HepG2 (cell line): ENCODE results near the gene IL17D. TPM values are rescaled to one million over a fixed set of nuclear protein-coding genes. Genes with fewer than 3 reads are reported as not detected.

ENCODE experiments used
- ATF7 ChIP-seq, 2 experiments: fragments of 450-650 bp in 1 of 2; sonication (generic) in 1 of 2; formaldehyde crosslinking in 1 of 2; IDR thresholded peaks; 2 replicates each; pipeline versions ENCODE4 v1.4.0 to v1.6.1; 2016 to 2020; ENCODE audit warnings: antibody characterized with exemption in 1 of 2, mild to moderate bottlenecking in 1 of 2, missing genetic modification reagents in 1 of 2
- ATF7-NPFF ChIP-seq: sonication (generic); formaldehyde crosslinking; IDR thresholded peaks from 2 replicates; pipeline ENCODE4 v1.8.1; 2023; ENCODE audit warnings: mild to moderate bottlenecking, low read depth, missing genetic modification reagents, moderate library complexity
- CAMTA2 ChIP-seq: sonication (generic); formaldehyde crosslinking; IDR thresholded peaks from 2 replicates; pipeline ENCODE4 v1.4.0; 2020; ENCODE audit warnings: mild to moderate bottlenecking, missing genetic modification reagents, borderline replicate concordance
- GPBP1L1 ChIP-seq: sonication (generic); formaldehyde crosslinking; IDR thresholded peaks from 2 replicates; pipeline ENCODE4 v1.5.0; 2020; ENCODE audit warnings: mild to moderate bottlenecking, missing genetic modification reagents
- HMGXB4 ChIP-seq, 2 experiments: sonication (generic) in 1 of 2; formaldehyde crosslinking in 1 of 2; IDR thresholded peaks; 2 replicates each; pipeline versions ENCODE4 v1.4.0 to v1.6.1; 2018 to 2020; ENCODE audit warnings: missing genetic modification reagents in 2 of 2, borderline replicate concordance in 1 of 2, low read depth in 1 of 2, mild to moderate bottlenecking in 1 of 2, missing biosample characterization in 1 of 2
- KMT2B ChIP-seq: IDR thresholded peaks from 2 replicates; pipeline ENCODE4 v1.6.1; 2016; ENCODE audit warnings: missing genetic modification reagents, missing compliant biosample characterization
- NFKB2 ChIP-seq: sonication (generic); formaldehyde crosslinking; IDR thresholded peaks from 2 replicates; pipeline ENCODE4 v1.4.0; 2020; ENCODE audit warnings: missing genetic modification reagents, borderline replicate concordance
- POLR2AphosphoS2 ChIP-seq: IDR thresholded peaks from 2 replicates; pipeline ENCODE4 v1.6.1; 2011; ENCODE audit warnings: low read depth, low read length, improper control_type of control experiment
- PRMT3 ChIP-seq: sonication (generic); formaldehyde crosslinking; IDR thresholded peaks from 2 replicates; pipeline ENCODE4 v1.8.1; 2022; ENCODE audit warnings: low read depth, mild to moderate bottlenecking, moderate library complexity, missing genetic modification reagents, borderline replicate concordance
- SSRP1 ChIP-seq: IDR thresholded peaks from 2 replicates; pipeline ENCODE4 v1.6.1; 2016; ENCODE audit warnings: control low read depth
- ZEB1 ChIP-seq: IDR thresholded peaks from 2 replicates; pipeline ENCODE4 v1.6.1; 2012; ENCODE audit warnings: mild to moderate bottlenecking, low read depth, inconsistent platforms; ENCODE audit not compliant: insufficient replicate concordance
- ZNF232 ChIP-seq: sonication (generic); formaldehyde crosslinking; IDR thresholded peaks from 2 replicates; pipeline ENCODE4 v1.4.0; 2020; ENCODE audit warnings: missing genetic modification reagents, borderline replicate concordance
- ZNF24 ChIP-seq: fragments of 450-650 bp; IDR thresholded peaks from 2 replicates; pipeline ENCODE4 v1.6.1; 2017; ENCODE audit warnings: antibody characterized with exemption, mild to moderate bottlenecking
- ZNF296 ChIP-seq: sonication (generic); formaldehyde crosslinking; conservative IDR thresholded peaks from 2 replicates; pipeline ENCODE4 v1.5.0; 2020; ENCODE audit warnings: mild to moderate bottlenecking, missing genetic modification reagents
- ZNF512 ChIP-seq: sonication (generic); formaldehyde crosslinking; IDR thresholded peaks from 2 replicates; pipeline ENCODE4 v1.4.0; 2020; ENCODE audit warnings: mild to moderate bottlenecking, missing genetic modification reagents
- ZNF576 ChIP-seq: sonication (generic); formaldehyde crosslinking; IDR thresholded peaks from 2 replicates; pipeline ENCODE4 v1.4.0; 2020; ENCODE audit warnings: mild to moderate bottlenecking, missing genetic modification reagents
- ZSCAN21 ChIP-seq: sonication (generic); formaldehyde crosslinking; IDR thresholded peaks from 2 replicates; pipeline ENCODE4 v1.8.0; 2022; ENCODE audit warnings: mild to moderate bottlenecking, missing genetic modification reagents, moderate library complexity, borderline replicate concordance
- polyA plus RNA-seq, 8 experiments: library from polyadenylated mRNA; depleted of rRNA in 3 of 8; stranded (reverse) in 7 of 8; unstranded in 1 of 8; fragments of >200 nt; fragmentation: Illumina TruSeq in 4 of 8; extraction: Trizol in 4 of 8; gene quantifications; 2 replicates each; pipeline versions ENCODE4 v1.2.1 to v1.2.3, GENCODE V29; 2011 to 2016; ENCODE audit warnings: low read depth in 4 of 8, missing spikeins in 1 of 8, mixed read lengths in 1 of 8; ENCODE audit not compliant: insufficient read depth in 1 of 8
- total RNA-seq, 5 experiments: library from RNA; depleted of rRNA; stranded (reverse); fragments of >200 nt; fragmentation: Illumina TruSeq; extraction: Trizol; gene quantifications; 2 replicates each; pipeline ENCODE4 v1.2.3, GENCODE V29; 2016; ENCODE audit warnings: low read depth in 1 of 5
- TF ChIP-seq, protein P1 (sequence below): sonication (generic); formaldehyde crosslinking; IDR thresholded peaks from 2 replicates; pipeline ENCODE4 v1.8.0; 2022; ENCODE audit warnings: missing genetic modification reagents, mild to moderate bottlenecking, borderline replicate concordance
- TF ChIP-seq, protein P2 (sequence below): sonication (generic); formaldehyde crosslinking; conservative IDR thresholded peaks from 2 replicates; pipeline ENCODE4 v1.5.0; 2020; ENCODE audit warnings: missing genetic modification reagents

The IL17D gene
- total and polyA plus RNA-seq, 2 of the 13 experiments (the other 11 are each of a cell fraction or from before 2014, with no cell fraction given): 1.1 to 2.2 TPM

GRCh38 chr13:20702915-20703779 is at the start of gene IL17D (continued):
- TF ChIP-seq ZEB1 (no peak), POLR2AphosphoS2 (no peak), NFKB2 (CRISPR knock-in tag) (peak; percentile 51; the same call in 1 of the 2 replicates), ZNF576 (0 out of 2 replicates have a peak, but pooled peaks have one; percentile 19), ZNF232 (CRISPR knock-in tag) (no peak), ATF7-NPFF (CRISPR knock-in tag) (peak; percentile 55; the same call in 1 of the 2 replicates), ATF7 (IDR thresholded peaks at IDR 0.05) (no peak), ATF7 (CRISPR knock-in tag; IDR thresholded peaks at IDR 0.05) (no peak), KMT2B (CRISPR knock-in tag) (0 out of 2 replicates have a peak, but pooled peaks have one; percentile 43), ZSCAN21 (CRISPR knock-in tag) (no peak), ZNF296 (CRISPR knock-in tag) (no peak), ZNF512 (CRISPR knock-in tag) (no peak), PRMT3 (no peak), GPBP1L1 (CRISPR knock-in tag) (no peak), ZNF24 (no peak), HMGXB4 (CRISPR knock-in tag; IDR thresholded peaks at IDR 0.05; ENCODE audit: borderline replicate concordance in 1 of 2, low read depth in 1 of 2) (peak; percentile 32 to 74; a peak in 2 of 4 replicates), SSRP1 (no peak), CAMTA2 (CRISPR knock-in tag) (no peak)
- TF ChIP-seq, protein P1, sequence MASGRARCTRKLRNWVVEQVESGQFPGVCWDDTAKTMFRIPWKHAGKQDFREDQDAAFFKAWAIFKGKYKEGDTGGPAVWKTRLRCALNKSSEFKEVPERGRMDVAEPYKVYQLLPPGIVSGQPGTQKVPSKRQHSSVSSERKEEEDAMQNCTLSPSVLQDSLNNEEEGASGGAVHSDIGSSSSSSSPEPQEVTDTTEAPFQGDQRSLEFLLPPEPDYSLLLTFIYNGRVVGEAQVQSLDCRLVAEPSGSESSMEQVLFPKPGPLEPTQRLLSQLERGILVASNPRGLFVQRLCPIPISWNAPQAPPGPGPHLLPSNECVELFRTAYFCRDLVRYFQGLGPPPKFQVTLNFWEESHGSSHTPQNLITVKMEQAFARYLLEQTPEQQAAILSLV (CRISPR knock-in tag): peak; percentile 47; the same call in 1 of the 2 replicates
- TF ChIP-seq, protein P2, sequence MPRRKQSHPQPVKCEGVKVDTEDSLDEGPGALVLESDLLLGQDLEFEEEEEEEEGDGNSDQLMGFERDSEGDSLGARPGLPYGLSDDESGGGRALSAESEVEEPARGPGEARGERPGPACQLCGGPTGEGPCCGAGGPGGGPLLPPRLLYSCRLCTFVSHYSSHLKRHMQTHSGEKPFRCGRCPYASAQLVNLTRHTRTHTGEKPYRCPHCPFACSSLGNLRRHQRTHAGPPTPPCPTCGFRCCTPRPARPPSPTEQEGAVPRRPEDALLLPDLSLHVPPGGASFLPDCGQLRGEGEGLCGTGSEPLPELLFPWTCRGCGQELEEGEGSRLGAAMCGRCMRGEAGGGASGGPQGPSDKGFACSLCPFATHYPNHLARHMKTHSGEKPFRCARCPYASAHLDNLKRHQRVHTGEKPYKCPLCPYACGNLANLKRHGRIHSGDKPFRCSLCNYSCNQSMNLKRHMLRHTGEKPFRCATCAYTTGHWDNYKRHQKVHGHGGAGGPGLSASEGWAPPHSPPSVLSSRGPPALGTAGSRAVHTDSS (CRISPR knock-in tag): no peak
